H1 (cell line): Measurements from ENCODE around the gene SZT2. TPM values are rescaled to one million over a fixed set of nuclear protein-coding genes. Genes with fewer than 3 reads are reported as not detected.

Experiments
- POLR2A ChIP-seq, 2 experiments: IDR thresholded peaks; 1 replicate in 1 of 2; 2 replicates in 1 of 2; pipeline ENCODE4 v1.6.1; 2011; ENCODE audit warnings: low read depth in 2 of 2, low read length in 2 of 2, mild to moderate bottlenecking in 2 of 2; ENCODE audit errors: control extremely low read depth in 1 of 2
- polyA plus RNA-seq, 7 experiments: library from polyadenylated mRNA; depleted of rRNA in 3 of 7; stranded (reverse) in 5 of 7; unstranded in 2 of 7; fragments of >200 nt in 5 of 7; fragments of 200-250 nt in 2 of 7; gene quantifications; 1 replicate in 5 of 7; 2 replicates in 1 of 7; 4 replicates in 1 of 7; pipeline versions ENCODE4 v1.2.1 to v1.2.3, GENCODE V29; 2011 to 2013; ENCODE audit warnings: missing spikeins in 2 of 7, mixed read lengths in 2 of 7
- total RNA-seq: library from RNA; stranded (reverse); fragmentation: NEBNext Ultra II Directional; extraction: Animal tissue kit (Norgen Biotek cat#: 25700); gene quantifications from 2 replicates; pipeline ENCODE4 v1.2.1, GENCODE V29; 2021

The SZT2 gene
- total and polyA plus RNA-seq, 2 of the 8 experiments (the other 6 are each of a cell fraction or from before 2014, with no cell fraction given), result 4.7 to 12.9 TPM

DNA sequence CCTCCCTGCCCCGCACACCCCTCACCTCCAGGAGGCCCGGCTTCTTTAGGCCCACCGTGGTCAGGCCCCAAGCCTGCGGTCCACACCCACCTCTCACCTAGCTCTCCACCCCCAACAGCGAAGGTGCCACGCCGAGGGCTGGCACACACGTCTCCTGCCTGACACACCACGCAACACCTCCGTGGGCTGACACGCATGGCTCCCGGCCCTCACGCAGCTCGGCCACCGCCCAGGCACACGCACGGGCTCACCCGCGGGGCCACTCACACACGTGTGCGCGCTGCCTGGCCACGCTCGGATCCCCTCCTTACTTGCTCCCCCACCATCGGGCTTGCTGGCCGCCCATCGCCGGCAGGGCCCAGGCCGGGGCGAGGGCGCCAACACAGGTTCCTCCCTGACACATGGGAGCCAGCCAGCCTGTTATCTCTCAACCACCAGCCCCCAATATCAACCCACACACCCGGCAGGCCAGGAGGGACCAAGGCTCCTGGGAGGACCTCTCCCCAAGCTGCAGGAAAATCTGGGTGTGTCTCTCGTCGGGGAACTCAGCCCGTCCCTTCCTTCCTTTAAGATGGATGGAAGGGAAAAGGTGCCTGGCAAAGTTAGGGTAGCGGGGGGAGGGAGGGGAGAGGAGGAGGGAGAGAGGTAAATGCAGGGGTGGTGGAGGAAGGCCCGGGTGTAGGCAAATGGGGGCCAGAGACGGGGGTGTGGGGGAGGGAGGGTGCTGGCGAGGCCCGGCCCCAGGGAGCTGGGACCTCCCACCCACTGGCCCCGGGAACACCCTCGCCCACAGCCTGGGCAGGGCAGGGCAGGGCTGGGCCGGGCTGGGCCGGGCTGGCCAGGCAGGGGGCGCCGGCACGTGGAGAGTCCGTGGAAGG lies 22.4 kb upstream of the SZT2 start (continued):
- TF ChIP-seq POLR2A (IDR thresholded peaks at IDR 0.05; ENCODE audit: control extremely low read depth in 1 of 2, low read depth in 2 of 2, low read length in 2 of 2), result no peak
